ENCODE measurements around the gene PFAS.
"Not testable (repeated sequence)": the region's sequence is repeated elsewhere in the genome, so short reads cannot be mapped to it uniquely, and the experiment has no call there.

Gene PFAS

DNA sequence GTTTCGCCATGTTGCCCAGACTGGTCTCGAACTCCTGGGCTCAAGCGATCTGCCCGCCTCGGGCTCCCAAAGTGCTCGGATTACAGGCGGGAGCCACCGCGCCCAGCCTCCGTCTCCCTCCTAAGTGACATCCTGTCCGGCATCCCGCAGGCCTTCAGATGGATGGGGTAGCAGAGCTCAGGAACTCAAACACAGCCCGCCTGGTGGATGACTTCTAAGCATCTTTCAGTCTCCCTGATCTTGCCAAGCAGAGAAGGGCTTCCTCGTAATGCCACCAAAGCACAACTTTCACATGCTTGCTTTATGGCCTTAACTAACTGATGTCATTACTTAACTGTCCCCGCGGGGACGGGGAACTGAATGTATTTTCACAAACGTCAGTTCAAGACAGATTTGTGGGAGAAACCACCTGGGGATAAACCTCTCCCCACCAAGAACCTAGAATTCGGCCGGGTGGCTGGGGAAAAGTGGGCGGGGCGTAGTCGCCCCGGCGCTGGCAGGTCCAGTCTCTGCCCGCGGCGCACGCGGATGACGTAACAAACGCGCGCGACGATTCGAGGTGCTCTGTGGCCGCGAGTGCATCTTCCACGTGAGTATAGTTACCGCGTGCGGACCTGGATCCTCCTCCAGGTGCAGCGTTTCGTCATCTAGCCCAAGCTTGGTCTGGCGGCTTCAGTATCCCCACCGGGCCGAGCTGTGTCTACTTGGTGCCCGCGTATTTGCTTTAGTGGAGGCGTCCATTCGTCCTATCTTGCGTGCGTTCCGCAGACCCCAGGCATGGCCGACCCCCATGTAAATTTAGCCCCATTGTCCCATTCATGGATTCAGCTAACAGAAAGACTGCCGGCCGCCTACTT lies at the start of gene PFAS:
Gene PFAS, plus strand, starts transcription at position 539 of the 857 bp plus-strand sequence. CDS start 4,649 bp downstream, outside the sequence.
- peak; percentile 97 for DNase-seq (ENCODE audit: low spot score)

DNA sequence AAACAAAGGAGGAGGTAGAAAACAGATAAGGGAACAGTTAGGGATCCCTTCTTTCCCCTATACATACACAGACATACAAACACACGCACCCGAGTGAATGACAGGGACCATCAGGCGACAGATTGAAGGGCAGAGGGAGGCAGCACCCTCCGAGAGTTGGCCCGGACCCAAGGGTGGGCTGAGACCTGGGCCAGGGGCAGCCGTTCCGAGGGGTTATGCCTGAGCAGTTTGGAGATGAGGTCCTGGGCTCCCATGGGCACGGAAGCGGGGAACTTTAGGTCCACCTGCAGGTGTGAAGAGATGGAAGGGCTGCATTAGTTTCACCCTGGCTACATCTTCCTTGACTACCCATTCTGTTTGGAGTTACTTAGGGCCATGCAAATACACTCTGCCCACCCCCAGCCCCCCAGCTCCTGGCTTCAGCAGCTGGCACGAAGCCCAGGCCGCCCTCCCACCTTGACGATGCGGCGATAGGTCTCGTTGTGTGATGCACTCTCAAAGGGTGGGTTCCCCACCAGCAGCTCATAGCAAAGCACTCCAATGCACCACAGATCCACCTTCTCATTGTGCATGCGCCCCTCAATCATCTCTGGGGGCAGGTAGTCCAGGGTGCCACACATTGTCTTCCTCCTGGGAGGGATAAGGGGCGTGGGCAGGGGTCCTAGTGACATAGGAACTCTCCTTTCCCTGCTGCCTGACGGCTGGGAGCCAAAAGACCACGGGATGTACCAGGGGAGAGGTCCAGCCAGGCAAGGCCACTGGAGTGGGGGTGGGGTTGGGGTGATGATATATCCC lies 44.1 kb upstream of the PFAS start:
- no peak for DNase-seq (ENCODE audit: low spot score)

- no peak for DNase-seq (ENCODE audit: low spot score)
These were observed 42.6 kb upstream of the PFAS start for GRCh38 chr17:8206536-8206935.

- peak; percentile 95 for DNase-seq (ENCODE audit: low spot score)
These were observed 39.0 kb upstream of the PFAS start, which contains the start of gene AURKB for GRCh38 chr17:8209907-8210760. AURKB (minus strand) TSS chr17:8210575; CDS start chr17:8210224, 351 bp downstream.

GRCh38 chr17:8210761-8211458 lies 38.2 kb upstream of the PFAS start:
- DNase-seq (ENCODE audit: low spot score): no peak

DNA sequence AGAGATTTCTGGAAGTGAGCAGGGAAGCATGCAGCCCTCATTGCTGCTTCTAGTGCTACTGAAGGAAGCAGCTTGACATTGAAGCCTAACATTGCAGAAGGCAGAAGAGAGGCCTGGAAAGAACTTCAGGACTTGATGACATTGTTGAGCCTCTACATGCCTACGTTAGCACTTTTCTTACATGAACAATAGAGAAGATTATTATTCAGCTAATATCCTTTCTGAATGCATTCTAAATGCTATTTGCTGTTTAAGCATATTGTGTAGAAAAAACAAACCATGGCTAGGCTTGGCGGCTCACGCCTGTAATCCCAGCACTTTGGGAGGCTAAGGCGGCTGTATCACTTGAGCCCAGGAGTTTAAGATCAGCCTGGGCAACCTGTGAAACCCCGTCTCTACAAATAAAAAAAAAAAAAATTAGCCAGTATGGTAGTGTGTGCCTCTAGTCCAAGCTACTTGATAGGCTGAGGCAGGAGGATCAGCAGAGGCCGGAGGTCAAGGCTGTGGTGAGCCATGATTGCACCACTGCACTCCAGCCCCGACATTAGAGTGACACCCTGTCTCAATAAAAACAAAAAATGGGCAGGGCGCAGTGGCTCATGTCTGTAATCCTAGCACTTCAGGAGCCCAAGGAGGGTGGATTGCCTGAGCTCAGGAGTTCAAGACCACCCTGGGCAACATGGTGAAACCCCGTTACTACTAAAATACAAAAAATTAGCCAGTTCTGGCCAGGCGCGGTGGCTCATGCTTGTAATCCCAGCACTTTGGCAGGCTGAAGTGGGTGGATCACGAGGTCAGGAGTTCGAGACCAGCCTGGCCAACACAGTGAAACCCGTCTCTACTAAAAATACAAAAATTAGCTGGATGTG lies 36.5 kb upstream of the PFAS start:
- DNase-seq (ENCODE audit: low spot score): no peak

DNA sequence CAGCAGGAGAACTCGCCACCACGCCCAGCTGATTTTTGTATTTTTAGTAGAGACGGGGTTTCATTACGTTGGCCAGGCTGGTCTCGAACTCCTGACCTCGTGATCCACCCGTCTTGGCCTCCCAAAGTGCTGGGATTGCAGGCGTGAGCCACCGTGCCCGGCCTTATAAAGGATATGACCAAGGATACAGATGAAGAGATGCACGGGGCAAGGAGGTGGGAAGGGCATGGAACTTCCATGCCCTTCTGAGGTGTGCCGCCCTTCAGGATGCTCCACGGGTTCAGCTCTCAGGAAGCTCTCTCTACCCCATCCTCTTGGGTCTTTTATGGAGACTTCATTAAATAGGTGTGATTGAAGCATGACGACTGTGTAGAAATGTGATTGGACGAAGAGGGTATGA lies 35.1 kb upstream of the PFAS start:
- not testable (repeated sequence) for DNase-seq (ENCODE audit: low spot score)

DNA sequence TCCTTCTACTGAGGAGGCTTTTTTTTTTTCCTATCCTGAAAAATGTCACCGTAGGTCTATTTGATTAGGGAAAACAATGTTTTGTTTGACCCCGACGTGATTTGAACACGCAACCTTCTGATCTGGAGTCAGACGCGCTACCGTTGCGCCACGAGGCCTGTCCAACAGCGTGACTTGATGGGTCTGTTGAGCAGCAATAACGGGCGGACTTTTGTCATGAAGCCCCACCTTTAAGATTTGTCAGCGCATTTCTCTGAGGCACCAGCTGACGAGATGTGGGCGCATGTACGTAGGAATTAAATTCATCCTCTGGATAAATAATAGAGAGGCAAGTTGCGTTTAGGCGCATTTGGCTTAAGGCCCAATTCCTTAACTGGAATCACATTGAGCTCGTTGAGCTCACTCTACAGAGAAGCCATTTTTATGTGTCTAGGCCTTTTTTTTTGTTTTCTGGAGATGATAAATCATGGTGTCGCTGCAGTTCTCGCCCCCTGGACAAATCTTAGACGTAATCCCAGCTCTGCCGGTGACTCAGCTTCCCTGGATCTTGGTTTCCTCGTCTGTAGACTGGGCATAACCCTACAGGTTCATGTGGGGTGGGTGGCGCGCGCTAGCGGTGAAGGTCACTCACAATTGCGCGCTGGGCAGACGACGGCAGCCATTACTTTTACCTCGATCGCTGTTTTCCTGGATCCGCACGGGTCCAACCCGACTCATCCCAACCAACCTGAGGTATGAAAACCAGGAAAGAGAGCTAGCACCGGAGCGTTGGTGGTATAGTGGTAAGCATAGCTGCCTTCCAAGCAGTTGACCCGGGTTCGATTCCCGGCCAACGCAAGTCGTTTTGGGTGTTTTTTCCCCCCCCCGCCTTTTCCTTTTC lies 28.1 kb upstream of the PFAS start:
- peak; percentile 72 for DNase-seq (ENCODE audit: low spot score)

- DNase-seq (ENCODE audit: low spot score): peak; percentile 21
These were observed 27.3 kb upstream of the PFAS start for GRCh38 chr17:8221663-8222379.

GRCh38 chr17:8222380-8222629 lies 26.8 kb upstream of the PFAS start:
- DNase-seq (ENCODE audit: low spot score): no peak

DNA sequence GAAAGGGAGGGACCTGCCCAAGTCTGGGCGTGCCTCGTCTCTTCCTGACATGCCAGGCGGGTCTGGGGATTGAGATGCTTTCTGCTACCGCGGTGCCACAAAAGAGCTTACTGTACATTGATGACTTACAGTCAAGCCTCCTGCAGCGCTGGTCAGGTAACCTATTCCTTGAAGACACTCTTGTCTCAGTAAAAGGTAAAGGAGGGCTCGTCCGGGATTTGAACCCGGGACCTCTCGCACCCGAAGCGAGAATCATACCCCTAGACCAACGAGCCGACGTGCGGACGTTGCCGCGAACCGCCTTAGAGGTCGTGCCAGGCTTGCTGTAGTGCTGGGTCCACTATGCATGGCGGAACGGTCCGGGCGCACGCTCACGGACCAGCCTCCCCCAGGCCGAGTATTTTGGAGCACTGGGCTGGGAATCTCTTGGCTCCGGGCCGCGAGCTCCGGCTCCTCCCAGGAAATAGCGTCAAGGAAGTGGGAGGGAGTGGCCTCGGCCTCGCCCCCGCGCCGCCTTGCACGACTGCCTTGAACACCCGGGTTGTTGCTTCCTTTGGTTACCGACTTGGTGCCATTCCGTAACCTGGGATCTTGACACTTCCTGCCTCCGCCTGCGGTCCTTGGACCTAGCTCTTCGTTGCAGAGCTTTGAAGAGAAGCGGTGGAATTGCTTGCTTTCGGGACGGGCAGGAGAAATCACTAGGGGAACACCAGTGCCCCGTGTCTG lies 26.3 kb upstream of the PFAS start:
- DNase-seq (ENCODE audit: low spot score): peak; percentile 60

- no peak for DNase-seq (ENCODE audit: low spot score)
These were observed 25.5 kb upstream of the PFAS start for GRCh38 chr17:8223356-8224126.

GRCh38 chr17:8224891-8225812 lies 23.9 kb upstream of the PFAS start:
- DNase-seq (ENCODE audit: low spot score): no peak

DNA sequence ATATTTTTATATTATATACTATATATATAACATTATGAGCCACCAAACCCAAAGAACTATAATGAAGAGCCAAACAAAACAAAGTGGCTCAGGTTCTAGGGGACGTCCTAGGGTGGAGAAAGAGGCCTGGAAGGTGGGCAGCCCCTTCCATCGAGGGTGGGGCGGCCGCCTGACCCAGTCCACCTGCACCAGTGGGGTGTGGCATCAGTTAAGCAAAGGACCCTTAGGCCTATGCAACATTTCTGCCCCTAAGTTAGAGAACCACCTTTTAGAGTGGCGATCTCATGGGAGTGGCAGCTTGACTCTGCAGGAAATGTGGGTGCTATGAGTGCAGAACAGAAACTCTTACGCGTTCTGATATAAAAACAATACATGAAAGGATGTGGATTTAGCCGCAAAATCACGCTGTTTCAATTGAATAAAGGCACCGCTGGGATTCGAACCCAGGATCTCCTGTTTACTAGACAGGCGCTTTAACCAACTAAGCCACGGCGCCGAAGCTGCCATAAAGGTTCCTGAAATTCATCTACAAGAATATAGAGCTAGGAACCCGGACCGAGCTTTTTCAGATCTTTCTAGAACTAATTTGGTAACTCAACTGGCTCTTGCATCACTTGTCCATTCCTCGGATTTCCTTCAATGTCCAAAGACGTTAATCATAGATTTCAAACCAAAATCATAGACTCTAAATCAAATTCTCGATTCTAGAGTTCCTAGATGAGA lies 23.1 kb upstream of the PFAS start:
- DNase-seq (ENCODE audit: low spot score): no peak

GRCh38 chr17:8226536-8227237 lies 22.4 kb upstream of the PFAS start:
- DNase-seq (ENCODE audit: low spot score): peak; percentile 66

All from iPS-NIHi11 (cell line).